Kasumi-1 (cell line): ENCODE measurements around the gene OLFM1.

Experiments used
- DNase-seq, 2 experiments: peaks; one replicate each; lab custom pipeline; 2025; lab: John Stamatoyannopoulos, UW

The OLFM1 gene

DNA sequence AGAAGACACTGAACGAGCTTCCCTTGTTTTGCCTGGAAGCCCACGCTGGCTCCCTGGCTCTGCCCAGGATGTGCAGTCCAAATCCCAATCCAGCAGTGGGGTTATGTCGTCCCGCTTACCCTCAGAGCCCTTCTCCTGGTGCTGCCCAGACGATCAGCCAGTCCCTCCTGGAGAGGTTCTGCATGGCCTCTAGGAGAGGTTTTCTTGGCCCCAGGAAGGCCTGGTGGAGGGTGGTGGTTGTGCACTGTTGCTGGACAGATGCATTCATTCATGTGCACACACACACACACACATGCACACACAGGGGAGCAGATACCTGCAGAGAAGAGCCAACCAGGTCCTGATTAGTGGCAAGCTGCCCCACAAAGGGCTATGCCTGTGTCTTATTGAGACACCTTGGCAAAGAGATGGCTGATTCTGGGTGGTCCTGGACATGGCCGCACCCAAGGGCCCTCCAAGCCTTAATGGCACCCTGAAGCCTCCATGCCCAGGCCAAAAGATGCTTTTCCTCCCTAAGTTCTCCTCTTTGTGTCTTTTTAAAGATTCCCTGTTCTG, 10.5 kb upstream of the OLFM1 start:
- DNase-seq = no peak

DNA sequence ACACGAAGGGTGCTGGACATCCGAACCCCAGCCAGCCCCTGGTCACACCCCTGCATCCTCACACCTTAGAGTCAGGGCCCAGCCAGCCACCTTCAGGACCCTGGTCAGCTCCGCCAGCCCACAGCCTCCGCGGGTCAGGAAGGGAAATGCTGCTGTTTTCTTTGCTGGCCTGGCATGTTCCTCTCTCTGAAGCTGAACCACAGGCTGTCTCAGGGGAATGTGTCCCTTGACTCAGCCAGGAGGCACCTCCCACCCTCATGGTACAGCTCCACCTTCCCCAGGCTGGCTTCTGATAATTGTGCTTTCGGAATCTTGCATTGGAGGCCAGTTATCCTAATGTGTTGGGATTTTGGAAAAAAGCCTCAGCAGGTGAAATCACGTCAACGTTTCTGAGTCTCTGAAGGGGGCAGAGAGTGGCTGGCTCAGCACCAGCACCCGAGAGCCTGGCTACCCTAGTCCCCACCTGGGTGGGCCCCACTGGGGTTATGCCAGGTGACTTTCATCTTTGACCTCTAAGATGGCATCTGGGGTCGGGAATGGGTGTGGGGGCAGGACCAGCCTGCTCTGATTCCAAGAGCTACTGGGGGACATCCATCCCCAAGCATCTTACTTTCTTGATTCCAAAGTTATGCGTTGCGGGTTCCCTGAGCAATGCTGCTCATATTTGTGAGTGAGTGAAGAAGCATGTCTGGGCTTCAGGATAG, 9.8 kb upstream of the OLFM1 start:
- no peak for DNase-seq

DNA sequence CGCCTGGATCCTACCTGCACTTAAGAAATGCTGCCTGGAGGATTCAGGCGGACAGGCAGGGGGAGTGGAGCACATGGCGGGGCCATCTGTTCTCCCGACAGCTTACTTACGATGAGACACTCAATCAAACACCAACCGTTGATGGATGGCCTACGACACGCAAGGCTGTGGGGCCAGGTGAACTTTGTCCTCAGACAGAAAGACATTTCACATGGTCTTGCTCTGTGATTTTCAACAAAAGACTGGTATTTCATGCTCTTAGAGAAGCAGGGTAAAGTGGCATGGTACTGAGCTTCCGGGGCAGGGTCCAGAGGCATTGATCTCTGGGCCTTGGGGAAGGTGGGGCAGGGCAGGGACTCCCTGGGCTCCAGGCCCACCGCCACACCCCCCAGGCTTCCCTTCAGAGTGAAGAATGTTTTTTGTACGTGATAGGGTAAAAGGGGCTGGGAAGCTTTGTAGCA, 9.1 kb upstream of the OLFM1 start:
- DNase-seq = no peak

DNA sequence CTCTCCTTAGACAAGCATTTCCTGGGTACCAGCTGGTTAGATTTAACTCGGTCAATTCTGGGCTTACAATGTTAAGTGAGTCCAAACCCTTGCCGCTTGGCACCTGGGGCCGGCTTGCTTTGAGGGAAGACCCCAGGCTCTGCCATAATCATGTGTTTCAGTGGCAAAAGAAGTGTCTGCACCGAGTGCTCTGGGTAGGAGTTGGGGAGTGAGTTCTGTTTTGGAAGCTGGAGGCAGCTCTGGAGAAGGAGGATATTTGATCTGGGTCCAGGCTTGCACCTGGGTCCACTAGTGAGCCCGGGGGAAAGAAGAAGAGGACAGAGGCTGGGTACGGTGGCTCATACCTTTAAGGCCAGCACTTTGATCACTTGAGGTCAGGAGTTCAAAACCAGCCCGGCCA, 8.4 kb upstream of the OLFM1 start:
- DNase-seq = no peak

DNA sequence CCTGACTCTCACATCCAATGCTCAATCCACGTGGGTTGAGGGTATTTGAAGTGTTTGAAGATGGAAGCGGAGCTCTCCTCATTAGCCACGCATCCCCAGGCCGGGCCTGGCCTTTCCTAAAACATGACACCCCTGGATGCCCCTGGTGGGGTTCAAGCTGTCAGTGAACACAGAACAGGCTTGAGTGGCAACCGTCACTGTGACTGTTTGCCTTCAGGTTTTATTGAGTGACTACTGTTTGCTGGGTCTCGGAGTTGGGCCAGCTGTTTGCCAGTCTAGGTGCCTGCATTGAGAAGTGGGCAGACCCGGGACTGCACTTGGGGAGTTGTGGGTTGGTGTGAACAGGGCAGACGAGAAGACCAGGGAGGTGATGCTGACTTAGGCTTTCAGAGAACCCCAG, 7.8 kb upstream of the OLFM1 start:
- no peak for DNase-seq

DNA sequence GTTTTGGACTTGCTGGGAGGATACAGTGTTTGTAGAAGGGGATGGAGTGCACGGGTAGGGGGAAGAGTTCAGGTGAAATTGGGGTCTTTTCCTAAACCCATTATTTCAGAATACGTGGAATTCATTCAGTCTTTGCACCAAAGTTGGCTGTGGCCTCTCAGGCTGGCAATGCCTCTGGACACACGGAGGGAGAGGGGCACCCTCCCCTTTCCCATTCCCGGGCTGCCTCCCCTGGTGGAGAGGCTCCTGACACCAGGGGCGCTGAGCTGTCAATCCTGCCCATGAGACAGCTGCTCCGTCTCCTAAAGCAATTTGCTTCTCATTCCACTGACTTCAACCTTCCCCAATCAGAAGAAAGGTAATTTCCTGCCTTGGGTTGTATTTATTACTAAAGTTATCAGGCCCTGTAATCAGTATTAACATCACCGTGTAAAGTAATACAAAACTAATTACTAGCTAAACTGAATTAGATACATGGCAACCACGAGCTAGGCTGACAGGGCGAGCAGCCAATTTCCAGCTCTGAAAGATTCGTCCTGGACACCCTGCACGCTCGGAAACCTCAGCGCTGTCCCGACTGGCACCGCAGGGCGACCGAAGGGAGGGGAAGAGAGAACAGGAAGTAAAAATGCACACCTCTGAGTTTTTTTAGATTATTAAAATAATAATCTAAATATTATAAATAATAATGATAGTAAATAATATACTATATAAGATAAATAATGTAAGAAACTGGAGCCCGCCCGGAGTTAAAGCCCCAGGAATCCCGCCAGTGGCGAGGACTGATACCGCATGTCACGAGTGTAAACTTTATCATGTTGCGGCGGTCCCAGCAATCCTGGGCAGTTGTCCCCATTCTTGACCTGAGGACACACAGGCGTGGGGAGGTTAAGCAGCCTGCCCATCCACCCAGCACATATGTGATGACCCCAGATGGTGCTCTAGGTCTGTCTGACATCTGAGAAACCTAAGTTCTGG, 6.9 kb upstream of the OLFM1 start:
- no peak for DNase-seq

DNA sequence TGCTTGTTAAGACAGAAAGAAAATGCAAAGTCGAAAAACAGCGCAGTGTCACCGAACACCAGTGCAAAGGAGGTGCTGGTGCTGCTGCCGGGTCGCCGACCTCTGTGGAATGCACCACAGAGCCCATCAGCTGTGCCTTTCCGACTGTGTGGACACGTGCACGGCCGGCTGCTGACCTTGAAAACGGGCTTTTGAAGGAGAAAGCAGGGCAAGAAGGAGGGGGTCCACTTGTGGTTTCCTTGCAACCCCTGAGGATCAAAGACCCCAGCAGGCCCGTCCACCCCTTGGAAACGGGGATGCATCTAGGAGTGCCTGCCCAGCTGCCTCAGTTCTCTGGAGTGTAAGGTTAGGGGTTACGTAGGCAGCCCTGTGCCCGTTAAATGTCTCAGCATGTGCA, 6.2 kb upstream of the OLFM1 start:
- no peak for DNase-seq

DNA sequence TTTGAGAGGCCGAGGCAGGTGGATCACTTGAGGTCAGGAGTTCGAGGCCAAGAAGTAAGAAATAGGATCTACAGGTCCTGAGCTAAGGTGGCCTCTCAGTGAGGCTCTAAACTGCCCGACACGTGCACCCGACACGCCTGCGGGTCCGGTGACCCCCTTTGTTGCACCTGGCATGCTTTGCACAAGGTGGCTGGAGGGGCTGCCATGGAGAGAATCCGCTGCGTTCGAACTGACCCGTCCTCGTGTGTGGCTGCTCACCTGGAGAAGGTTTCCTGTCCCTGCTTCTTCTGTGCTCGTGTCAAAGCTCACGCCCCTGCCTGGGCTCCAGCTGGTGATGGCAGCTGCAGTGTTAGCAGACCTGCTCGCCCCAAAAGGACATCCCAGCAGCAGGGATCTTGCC, 5.7 kb upstream of the OLFM1 start:
- no peak for DNase-seq

DNA sequence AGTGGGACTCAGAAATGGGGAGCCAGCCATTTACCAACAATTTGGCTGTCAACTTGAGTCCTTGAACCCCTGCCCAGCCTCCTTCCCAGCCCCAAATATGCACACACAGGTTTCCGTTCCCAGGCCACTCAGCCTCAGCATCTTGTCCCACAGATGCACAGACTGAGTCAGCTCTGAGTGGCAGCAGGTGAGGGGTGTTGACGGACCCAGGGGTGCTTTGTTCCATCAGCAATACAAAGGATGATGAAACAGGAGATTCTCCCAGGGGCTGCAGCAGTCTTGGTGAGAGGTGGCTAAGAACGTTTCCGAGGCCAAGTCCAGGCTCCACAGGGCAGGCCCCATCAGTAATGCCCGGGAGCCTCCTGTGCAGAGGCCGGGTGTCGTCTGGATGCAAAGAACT, 4.9 kb upstream of the OLFM1 start:
- no peak for DNase-seq

DNA sequence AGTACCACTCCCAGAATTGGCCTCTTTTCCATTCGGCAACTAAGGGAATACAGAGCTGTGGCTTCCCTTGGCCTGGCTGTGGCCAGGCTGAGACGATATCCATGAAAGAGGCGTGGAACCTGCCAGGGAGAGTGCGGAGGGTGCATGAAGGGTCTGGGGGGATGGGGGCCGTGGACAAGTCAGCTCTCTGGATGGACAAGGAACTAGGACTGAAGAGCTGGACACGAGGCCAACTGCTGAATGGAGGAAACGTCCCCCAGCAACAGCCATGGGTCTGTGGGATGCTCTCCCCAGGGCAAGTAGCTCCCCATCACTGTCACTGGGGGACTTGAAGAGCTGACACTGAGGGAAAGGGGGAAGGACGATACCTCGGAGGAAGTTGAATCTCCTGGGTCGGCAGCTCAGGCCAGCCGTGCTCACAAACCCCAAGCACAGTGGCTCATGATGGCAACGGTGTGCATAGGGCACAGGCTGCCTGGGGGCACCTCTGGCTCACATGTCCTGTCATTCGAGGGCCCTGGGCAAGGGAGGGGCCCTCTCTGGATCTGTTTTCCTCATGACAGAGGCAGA, 4.1 kb upstream of the OLFM1 start:
- no peak for DNase-seq

DNA sequence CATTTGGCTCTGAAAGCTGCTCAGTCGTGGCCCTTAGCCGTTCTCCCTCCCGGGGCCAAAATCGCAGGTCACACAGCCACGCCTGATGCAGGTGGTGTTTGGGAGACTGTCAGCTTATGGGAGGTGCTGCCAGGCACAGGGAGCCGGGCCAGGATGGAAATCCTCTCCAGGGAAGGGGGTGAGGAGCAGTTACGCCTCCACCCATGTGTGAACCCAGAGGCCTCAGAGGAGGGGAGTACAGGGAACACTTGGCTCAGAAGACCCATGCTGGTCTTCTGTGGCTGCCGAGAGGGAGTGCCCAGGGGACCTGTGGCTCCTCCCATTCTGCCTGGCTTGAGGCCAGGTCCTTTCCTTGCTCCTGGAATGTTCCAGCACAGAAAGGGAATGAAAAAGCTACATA, 3.6 kb upstream of the OLFM1 start:
- no peak for DNase-seq

DNA sequence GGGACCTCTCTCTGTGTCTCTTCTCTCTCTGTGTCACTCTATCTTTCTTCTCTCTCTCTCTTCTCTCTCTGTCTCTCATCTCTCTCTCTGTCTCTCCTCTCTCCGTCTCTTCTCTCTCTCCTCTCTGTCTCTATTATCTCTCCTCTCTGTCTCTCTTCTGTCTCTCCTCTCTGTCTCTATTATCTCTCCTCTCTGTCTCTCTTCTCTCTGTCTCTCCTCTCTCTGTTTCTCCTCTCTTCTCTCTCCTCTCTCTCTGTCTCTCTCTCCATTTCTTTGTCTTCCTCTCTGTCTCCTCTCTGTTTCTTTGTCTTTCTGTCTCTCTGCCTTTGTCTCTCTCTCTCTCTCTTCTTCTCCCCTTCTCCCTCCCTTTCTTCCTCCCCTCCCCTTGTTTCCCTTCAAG, 3.2 kb upstream of the OLFM1 start:
- DNase-seq = no peak

DNA sequence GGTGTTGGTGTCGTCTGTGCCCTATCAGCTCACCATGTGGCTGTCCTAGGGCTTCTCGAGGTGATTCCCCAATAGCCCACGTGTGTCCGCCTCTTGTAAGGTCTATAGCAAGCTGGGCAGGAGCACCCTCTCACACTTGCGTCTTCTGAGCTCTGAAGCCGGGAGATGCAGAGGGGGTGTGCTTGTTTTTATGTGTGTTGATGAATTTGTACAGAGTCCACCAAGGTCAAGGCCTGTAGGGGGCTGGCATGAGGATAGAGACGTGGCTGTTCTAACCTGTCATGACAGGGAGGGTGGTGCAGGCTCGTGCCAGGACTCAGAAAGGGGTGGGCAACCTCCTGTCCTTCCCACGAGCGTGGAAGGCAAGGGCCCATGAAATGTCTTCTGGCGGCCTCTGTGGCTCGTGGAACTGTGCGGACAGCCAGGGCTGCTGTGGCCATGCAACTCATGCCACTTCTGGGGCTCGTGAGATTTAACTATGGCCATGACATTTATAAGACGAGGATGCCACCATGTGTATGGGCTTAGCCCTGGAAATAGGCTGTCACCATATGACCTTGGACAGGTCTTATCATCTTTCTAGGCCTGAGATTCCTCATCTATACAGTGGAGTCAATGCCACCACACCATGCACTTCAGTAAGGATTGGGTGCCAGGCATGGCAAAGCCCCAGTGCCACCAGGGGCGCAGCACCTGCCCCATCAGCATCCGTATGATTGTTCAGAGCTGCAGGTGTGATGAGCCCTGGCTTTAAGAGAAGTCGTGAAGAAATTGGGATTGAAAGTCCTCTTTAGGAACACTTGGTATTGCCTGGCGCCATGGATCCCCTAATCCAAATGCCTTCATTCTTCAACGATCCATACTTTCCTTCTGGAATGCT, 2.3 kb upstream of the OLFM1 start:
- no peak for DNase-seq

DNA sequence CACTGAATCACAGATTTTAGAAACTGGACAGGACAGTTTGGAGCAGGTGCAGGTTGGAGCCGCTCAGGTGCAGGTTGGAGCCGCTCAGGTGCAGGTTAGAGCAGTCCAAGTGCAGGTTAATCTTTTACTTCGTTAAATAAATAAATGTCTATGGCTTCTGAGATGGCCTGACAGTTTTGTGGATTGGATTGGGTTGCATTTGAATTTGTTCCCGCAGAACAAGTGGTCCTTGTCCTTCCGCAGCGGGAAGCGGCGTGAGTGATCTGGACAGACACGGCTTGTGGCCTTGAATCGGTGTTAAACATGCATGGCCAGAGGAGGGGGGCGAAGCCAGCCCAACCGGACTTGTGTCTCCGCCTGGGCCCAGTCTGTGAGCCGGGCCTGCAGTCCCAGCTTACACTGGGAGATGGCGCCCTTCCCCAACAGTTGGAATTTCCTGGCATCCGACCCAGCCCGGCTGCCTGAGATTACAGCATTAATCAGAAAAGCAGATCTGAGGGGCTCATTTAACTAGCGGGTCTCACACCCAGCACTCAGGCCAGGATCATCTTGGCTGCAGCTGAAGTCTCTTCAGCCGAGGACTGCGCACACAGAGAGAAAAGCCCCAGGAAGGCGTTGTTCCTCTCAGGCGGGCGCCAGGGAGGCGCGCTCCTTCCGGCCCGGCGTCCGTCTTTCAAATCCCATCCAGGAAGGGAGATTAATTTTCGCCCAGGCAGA, 1.5 kb upstream of the OLFM1 start:
- no peak for DNase-seq

DNA sequence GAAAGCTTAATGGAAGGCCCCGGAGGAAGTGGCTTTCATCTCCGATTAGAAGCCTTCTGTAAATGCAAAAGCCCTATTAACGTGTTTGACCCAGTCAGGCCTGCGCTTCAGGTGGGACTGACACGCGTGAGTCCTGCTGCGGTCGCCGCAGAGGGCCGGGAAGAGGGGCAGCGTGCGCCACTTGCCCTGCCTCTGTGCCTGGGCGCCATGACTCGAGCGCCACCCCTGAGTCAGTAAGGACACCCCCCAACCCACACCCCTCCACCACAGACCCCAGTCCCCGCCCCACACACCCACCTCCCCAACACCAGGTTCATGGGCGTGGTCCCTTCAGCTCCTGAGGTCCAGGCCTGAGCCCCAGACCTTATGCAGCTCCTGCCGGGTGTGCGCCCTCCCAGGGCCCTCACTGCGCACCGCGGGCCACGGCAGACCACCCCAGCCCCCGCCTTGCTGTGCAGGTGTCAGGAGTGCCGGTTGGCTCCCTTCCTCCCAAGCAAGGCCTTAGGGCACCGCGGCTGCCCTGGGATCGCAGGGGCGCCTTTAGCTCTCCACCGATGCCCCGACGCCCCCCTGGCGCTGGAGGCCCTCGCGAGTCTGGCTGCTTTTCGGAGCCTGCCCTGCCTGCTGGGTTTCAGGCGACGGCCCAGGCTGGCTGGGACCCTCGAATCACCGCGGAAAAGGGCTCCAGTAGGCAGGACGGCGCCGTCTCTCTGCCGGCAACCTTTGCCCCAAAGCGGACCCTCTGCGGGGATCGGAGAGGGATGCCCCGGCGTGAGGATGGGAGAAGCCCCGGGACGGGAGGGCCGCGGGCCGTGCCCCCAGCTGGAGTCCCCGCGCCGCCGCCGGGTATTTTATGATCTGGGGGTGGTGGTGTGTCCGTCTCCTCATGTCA, 625 bp upstream of the OLFM1 start:
- DNase-seq = no peak

DNA sequence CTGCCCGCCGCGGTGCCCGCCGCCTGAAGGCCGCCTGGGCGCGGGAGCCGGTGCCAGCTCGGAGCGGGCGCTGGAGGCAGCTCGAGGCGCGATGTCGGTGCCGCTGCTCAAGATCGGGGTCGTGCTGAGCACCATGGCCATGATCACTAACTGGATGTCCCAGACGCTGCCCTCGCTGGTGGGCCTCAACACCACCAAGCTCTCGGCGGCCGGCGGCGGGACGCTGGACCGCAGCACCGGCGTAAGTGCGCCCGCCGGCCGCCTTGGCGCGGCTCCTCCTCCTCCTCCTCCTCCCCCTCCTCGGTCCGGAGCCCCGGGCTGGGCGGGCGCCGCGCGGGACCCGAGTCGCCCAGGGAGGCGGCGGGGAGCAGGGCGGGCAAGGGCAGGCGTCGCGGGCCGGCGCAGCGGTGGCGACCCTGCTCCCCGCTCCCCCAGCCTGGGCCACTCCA, 455 bp downstream of the OLFM1 start:
- no peak for DNase-seq

DNA sequence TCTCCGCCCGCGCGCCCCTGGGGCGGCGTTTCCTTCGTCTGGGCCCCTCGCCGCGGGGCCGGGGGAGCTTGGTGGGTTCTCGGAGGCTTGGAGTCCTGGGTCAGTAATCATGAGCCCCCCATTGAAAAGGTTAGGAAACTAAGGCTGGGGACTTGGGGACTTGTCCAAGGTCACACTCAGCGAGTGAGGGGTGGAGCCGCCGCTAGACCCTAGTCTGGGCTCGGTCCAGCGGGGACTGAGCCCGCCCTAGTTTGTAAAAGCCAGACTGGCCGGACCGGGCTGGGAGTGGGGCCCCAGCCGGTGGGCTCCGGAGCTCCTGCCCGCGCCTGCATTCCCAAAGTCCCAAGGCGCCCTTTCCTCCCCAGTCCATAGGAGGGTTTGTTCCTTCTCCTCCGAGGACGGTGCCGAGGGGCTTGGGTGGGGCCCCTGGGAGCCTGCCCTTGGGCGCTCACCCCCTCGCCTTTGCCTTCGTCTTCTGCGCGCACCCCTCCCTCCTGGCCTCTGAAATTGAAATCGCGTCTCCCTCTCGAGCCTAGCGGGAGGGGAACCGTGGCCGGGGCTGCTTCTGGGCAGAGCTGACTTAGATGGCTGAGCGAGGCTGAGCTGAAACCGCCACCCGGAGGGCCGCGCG, 995 bp downstream of the OLFM1 start:
- DNase-seq = no peak

DNA sequence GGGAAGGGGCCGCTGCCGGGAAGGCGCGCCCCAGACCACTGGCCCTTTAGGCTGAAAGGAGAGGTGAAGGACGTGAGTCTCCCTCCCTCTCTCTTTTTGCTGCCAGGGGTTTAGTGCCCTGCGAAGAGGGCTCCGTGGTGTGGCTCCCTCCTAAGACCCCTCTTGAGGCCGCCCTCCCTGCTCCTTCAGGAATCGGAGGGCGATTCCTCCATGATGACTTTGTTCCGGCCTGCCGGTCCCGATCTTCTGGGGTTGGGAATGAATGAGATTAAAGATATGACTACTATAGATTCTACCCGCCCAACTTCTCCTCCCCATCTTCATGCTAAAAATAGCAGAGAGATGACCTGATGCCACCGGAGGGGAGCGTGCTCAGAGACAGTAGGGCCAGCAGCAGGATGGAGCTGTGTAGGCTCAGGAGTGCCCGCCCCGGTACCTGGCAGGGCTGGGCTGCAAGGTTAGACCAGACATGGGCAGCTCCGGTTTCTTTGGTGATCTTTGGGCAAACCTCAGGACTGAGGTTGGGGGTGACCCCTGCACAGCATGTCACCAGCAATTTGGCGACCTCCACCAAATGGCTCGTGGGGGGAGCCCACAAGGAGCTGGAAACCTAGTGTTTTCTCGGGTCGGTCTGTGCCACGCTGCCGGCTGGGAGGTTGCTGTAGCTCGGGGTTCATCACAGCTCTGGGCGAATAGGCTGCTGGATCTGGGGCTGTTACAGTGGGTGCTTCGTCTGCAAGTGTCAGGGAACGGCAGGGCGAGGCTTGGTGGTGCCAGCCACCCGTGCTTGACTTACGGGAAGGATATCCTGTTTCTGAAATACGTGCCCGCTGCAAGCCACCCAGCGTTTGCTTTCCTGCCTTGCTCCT, 1.7 kb downstream of the OLFM1 start:
- no peak for DNase-seq
